ENCODE results near the gene C12orf75. TPM values are rescaled to one million over a fixed set of nuclear protein-coding genes. Genes with fewer than 3 reads are reported as not detected.

Gene C12orf75
- total and polyA plus RNA-seq, 10 of the 15 experiments (the other 5 are each of a cell fraction or from before 2014, with no cell fraction given): 40.7 to 411 (median 159) TPM

- intact Hi-C loops (cut with micrococcal nuclease; ENCODE audit: unreplicated experiment) (no loop called here), in situ Hi-C loops (cut with MboI) (no loop called here)
- no peaks in the 10 kb centered on the region for H3K79me2 ChIP-seq (ENCODE audit: control insufficient read depth, insufficient read depth, low read length)
- H3K9ac ChIP-seq (ENCODE audit: control insufficient read depth, insufficient read depth, low read length): no peak overlapping the region
- no peak overlapping the region for H3K4me2 ChIP-seq (ENCODE audit: control insufficient read depth, insufficient read depth)
- no peak overlapping the region for H2AFZ ChIP-seq (ENCODE audit: control insufficient read depth, low read depth, low read length)
- SMC1A ChIA-PET (ENCODE audit: uncharacterized antibody, unreplicated experiment): no interaction called here
- CTCF ChIA-PET: no interaction called here
- RAD21 ChIA-PET (ENCODE audit: unreplicated experiment): no interaction called here
- DNase-seq (ENCODE audit: low read depth, low spot score) (no peak), ATAC-seq (no peak), FAIRE-seq (no peak)
- H3K4me3 ChIP-seq: no peak overlapping the region
- no peak for TF ChIP-seq KDM1A (IDR thresholded peaks at IDR 0.05; ENCODE audit: borderline replicate concordance)
- TF ChIP-seq, protein P1, sequence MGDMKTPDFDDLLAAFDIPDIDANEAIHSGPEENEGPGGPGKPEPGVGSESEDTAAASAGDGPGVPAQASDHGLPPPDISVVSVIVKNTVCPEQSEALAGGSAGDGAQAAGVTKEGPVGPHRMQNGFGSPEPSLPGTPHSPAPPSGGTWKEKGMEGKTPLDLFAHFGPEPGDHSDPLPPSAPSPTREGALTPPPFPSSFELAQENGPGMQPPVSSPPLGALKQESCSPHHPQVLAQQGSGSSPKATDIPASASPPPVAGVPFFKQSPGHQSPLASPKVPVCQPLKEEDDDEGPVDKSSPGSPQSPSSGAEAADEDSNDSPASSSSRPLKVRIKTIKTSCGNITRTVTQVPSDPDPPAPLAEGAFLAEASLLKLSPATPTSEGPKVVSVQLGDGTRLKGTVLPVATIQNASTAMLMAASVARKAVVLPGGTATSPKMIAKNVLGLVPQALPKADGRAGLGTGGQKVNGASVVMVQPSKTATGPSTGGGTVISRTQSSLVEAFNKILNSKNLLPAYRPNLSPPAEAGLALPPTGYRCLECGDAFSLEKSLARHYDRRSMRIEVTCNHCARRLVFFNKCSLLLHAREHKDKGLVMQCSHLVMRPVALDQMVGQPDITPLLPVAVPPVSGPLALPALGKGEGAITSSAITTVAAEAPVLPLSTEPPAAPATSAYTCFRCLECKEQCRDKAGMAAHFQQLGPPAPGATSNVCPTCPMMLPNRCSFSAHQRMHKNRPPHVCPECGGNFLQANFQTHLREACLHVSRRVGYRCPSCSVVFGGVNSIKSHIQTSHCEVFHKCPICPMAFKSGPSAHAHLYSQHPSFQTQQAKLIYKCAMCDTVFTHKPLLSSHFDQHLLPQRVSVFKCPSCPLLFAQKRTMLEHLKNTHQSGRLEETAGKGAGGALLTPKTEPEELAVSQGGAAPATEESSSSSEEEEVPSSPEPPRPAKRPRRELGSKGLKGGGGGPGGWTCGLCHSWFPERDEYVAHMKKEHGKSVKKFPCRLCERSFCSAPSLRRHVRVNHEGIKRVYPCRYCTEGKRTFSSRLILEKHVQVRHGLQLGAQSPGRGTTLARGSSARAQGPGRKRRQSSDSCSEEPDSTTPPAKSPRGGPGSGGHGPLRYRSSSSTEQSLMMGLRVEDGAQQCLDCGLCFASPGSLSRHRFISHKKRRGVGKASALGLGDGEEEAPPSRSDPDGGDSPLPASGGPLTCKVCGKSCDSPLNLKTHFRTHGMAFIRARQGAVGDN (IDR thresholded peaks at IDR 0.05): no peak
- no peak for TF ChIP-seq SREBF1 (IDR thresholded peaks at IDR 0.05; ENCODE audit: low read length)
- TF ChIP-seq YY1 (IDR thresholded peaks at IDR 0.05; ENCODE audit: low read depth, low read length): no peak
- H3K9me3 ChIP-seq (replicated peaks; ENCODE audit: control insufficient read depth, insufficient read depth, low read length): peaks cover 1% of the 10 kb centered on the region; the same call in 1 of the 3 replicates
- WGBS (ENCODE audit: insufficient coverage, insufficient replicate concordance, low lambda C conversion rate, missing lambda C conversion rate): 51% methylated on average over 6 of the region's 6 CpGs
- POLR2A ChIA-PET: no interaction called here
- no peaks in the 10 kb centered on the region for H4K20me1 ChIP-seq (ENCODE audit: control insufficient read depth, insufficient read depth)
- H3K27ac ChIP-seq (ENCODE audit: control insufficient read depth, insufficient read depth): no peak overlapping the region
- no peaks in the 10 kb centered on the region for H3K4me1 ChIP-seq (ENCODE audit: control insufficient read depth, insufficient read depth, low read length)
- no TSS peak for BruUV-seq (replicated peaks)
- no peaks in the 10 kb centered on the region for H3K36me3 ChIP-seq (ENCODE audit: control insufficient read depth in 2 of 2, insufficient read depth in 2 of 2, low read length in 1 of 2)
- no peaks in the 10 kb centered on the region for H3K27me3 ChIP-seq (replicated peaks in 1 of 2; ENCODE audit: control insufficient read depth in 2 of 2, insufficient read depth in 2 of 2, low read length in 1 of 2)
Observed at GRCh38 chr12:105300883-105301282, 29.6 kb upstream of the C12orf75 start.

DNA sequence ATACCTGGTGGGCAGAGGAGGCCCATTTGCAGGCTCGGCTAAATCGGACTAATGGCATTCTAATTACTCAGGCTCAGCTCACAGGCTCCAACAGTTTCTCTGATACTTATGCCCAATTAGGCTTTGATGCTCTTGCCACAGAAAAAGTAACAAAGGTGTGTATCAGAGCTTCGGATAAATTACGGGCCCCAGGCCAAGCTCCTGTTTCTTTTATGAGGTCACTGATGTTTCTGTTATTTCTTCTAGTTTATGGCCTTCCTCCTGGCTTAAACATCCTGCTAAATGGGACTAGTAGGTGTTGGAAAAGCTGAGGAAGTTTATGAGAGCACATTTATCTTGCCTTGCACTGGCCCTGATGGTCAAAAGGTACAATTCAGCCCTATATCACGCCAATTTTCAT is 28.8 kb upstream of the C12orf75 start:
- TSS peak; percentile 10 for BruUV-seq (replicated peaks)
- POLR2A ChIA-PET: no interaction called here
- H3K79me2 ChIP-seq (ENCODE audit: control insufficient read depth, insufficient read depth, low read length): no peaks in the 10 kb centered on the region
- no peaks in the 10 kb centered on the region for H3K4me1 ChIP-seq (ENCODE audit: control insufficient read depth, insufficient read depth, low read length)
- SMC1A ChIA-PET (ENCODE audit: uncharacterized antibody, unreplicated experiment): no interaction called here
- in situ Hi-C loops (cut with MboI) (no loop called here), intact Hi-C loops (cut with micrococcal nuclease; ENCODE audit: unreplicated experiment) (no loop called here)
- no peak overlapping the region for H3K9ac ChIP-seq (ENCODE audit: control insufficient read depth, insufficient read depth, low read length)
- ATAC-seq (no peak), FAIRE-seq (no peak), DNase-seq (ENCODE audit: low read depth, low spot score) (no peak)
- H3K27ac ChIP-seq (ENCODE audit: control insufficient read depth, insufficient read depth): no peak overlapping the region
- no peak overlapping the region for H3K4me2 ChIP-seq (ENCODE audit: control insufficient read depth, insufficient read depth)
- peaks cover 1% of the 10 kb centered on the region; the same call in 1 of the 3 replicates for H3K9me3 ChIP-seq (replicated peaks; ENCODE audit: control insufficient read depth, insufficient read depth, low read length)
- H2AFZ ChIP-seq (ENCODE audit: control insufficient read depth, low read depth, low read length): no peak overlapping the region
- no peaks in the 10 kb centered on the region for H3K27me3 ChIP-seq (replicated peaks in 1 of 2; ENCODE audit: control insufficient read depth in 2 of 2, insufficient read depth in 2 of 2, low read length in 1 of 2)
- CTCF ChIA-PET: no interaction called here
- H4K20me1 ChIP-seq (ENCODE audit: control insufficient read depth, insufficient read depth): no peaks in the 10 kb centered on the region
- no peak overlapping the region for H3K4me3 ChIP-seq
- no peaks in the 10 kb centered on the region for H3K36me3 ChIP-seq (ENCODE audit: control insufficient read depth in 2 of 2, insufficient read depth in 2 of 2, low read length in 1 of 2)
- 76% methylated on average over 5 of the region's 5 CpGs for WGBS (ENCODE audit: insufficient coverage, insufficient replicate concordance, low lambda C conversion rate, missing lambda C conversion rate)
- RAD21 ChIA-PET (ENCODE audit: unreplicated experiment): no interaction called here
- TF ChIP-seq, protein P2, sequence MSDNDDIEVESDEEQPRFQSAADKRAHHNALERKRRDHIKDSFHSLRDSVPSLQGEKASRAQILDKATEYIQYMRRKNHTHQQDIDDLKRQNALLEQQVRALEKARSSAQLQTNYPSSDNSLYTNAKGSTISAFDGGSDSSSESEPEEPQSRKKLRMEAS (IDR thresholded peaks at IDR 0.05; ENCODE audit: low read depth, low read length): no peak
- no peak for TF ChIP-seq POLR2A (IDR thresholded peaks at IDR 0.05; ENCODE audit: low read depth, low read length)
- TF ChIP-seq SMARCA5 (IDR thresholded peaks at IDR 0.05): no peak
- TF ChIP-seq, protein P3, sequence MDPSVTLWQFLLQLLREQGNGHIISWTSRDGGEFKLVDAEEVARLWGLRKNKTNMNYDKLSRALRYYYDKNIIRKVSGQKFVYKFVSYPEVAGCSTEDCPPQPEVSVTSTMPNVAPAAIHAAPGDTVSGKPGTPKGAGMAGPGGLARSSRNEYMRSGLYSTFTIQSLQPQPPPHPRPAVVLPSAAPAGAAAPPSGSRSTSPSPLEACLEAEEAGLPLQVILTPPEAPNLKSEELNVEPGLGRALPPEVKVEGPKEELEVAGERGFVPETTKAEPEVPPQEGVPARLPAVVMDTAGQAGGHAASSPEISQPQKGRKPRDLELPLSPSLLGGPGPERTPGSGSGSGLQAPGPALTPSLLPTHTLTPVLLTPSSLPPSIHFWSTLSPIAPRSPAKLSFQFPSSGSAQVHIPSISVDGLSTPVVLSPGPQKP (IDR thresholded peaks at IDR 0.05; ENCODE audit: low read depth, low read length): no peak
- TF ChIP-seq CHD1 (IDR thresholded peaks at IDR 0.05; ENCODE audit: low read depth, low read length): no peak
- TF ChIP-seq MTA2 (IDR thresholded peaks at IDR 0.05; ENCODE audit: low read depth): no peak
- TF ChIP-seq IKZF2 (IDR thresholded peaks at IDR 0.05): no peak
- TF ChIP-seq SMAD5 (IDR thresholded peaks at IDR 0.05; ENCODE audit: low read depth): no peak
- no peak for TF ChIP-seq ESRRA (IDR thresholded peaks at IDR 0.05; ENCODE audit: low read length)
- no peak for TF ChIP-seq ATF3 (IDR thresholded peaks at IDR 0.05; ENCODE audit: borderline replicate concordance, extremely low read depth, low read depth, low read length)
- TF ChIP-seq PAX8 (IDR thresholded peaks at IDR 0.05): no peak
- no peak for TF ChIP-seq ZNF622 (IDR thresholded peaks at IDR 0.05)
